HepG2 (cell line): ENCODE measurements around the gene ZBED1.
"Not testable (repeated sequence)": the region's sequence is repeated elsewhere in the genome, so short reads cannot be mapped to it uniquely, and the experiment has no call there.

Experiments used
- CTCF ChIP-seq: sonication (generic); formaldehyde crosslinking; IDR thresholded peaks from 2 replicates; pipeline ENCODE4 v1.5.0; 2020; ENCODE audit warnings: mild to moderate bottlenecking, missing genetic modification reagents, moderate library complexity
- EP300 ChIP-seq, 3 experiments: sonication (generic) in 1 of 3; formaldehyde crosslinking in 1 of 3; IDR thresholded peaks; 2 replicates each; pipeline versions ENCODE4 v1.5.1 to v1.6.1; 2011 to 2020; ENCODE audit warnings: low read depth in 2 of 3, low read length in 2 of 3, borderline replicate concordance in 1 of 3, improper control_type of control experiment in 1 of 3, mild to moderate bottlenecking in 1 of 3, missing genetic modification reagents in 1 of 3, moderate library complexity in 1 of 3
- ETV6 ChIP-seq: sonication (generic); formaldehyde crosslinking; conservative IDR thresholded peaks from 2 replicates; pipeline ENCODE4 v1.4.0; 2020; ENCODE audit warnings: missing genetic modification reagents
- GATA4 ChIP-seq: sonication (generic); IDR thresholded peaks from 2 replicates; pipeline ENCODE4 v1.6.1; 2016; ENCODE audit warnings: antibody characterized with exemption, low read depth, borderline replicate concordance
- KDM5A ChIP-seq: fragments of 200-600 bp; sonication (generic); IDR thresholded peaks from 2 replicates; pipeline ENCODE4 v1.7.0; 2018; ENCODE audit warnings: antibody characterized with exemption, mild to moderate bottlenecking, low read length, borderline replicate concordance
- MED1 ChIP-seq: sonication (generic); formaldehyde crosslinking; IDR thresholded peaks from 2 replicates; pipeline ENCODE4 v1.4.0; 2020; ENCODE audit warnings: missing genetic modification reagents
- SNRNP70 ChIP-seq: fragments of 200-400 bp; formaldehyde crosslinking; IDR thresholded peaks from 2 replicates; pipeline ENCODE4 v1.6.1; 2017; ENCODE audit warnings: mild to moderate bottlenecking, low read depth, low read length, moderate library complexity
- ZKSCAN5 ChIP-seq: sonication (generic); formaldehyde crosslinking; IDR thresholded peaks from 2 replicates; pipeline ENCODE4 v1.5.1; 2020; ENCODE audit warnings: mild to moderate bottlenecking, missing genetic modification reagents
- ZNF232 ChIP-seq: sonication (generic); formaldehyde crosslinking; IDR thresholded peaks from 2 replicates; pipeline ENCODE4 v1.4.0; 2020; ENCODE audit warnings: missing genetic modification reagents, borderline replicate concordance
- ZNF781 ChIP-seq: sonication (generic); formaldehyde crosslinking; IDR thresholded peaks from 2 replicates; pipeline ENCODE4 v1.5.1; 2020; ENCODE audit warnings: borderline replicate concordance, mild to moderate bottlenecking, missing genetic modification reagents; ENCODE audit errors: not compliant biosample characterization
- TF ChIP-seq, protein P1 (sequence below): IDR thresholded peaks from 2 replicates; pipeline ENCODE4 v1.6.1; 2016

GRCh38 chrX:2481597-2481996 is 19.2 kb downstream of the ZBED1 start:
- TF ChIP-seq CTCF (CRISPR knock-in tag); SNRNP70; ETV6 (CRISPR knock-in tag); ZKSCAN5 (CRISPR knock-in tag); KDM5A; ZNF781; ZNF232 (CRISPR knock-in tag); MED1 (CRISPR knock-in tag); GATA4; EP300 (IDR thresholded peaks at IDR 0.05; ENCODE audit: low read depth in 2 of 2, low read length in 2 of 2); EP300 (CRISPR knock-in tag; IDR thresholded peaks at IDR 0.05; ENCODE audit: borderline replicate concordance): not testable (repeated sequence)
- TF ChIP-seq, protein P1, sequence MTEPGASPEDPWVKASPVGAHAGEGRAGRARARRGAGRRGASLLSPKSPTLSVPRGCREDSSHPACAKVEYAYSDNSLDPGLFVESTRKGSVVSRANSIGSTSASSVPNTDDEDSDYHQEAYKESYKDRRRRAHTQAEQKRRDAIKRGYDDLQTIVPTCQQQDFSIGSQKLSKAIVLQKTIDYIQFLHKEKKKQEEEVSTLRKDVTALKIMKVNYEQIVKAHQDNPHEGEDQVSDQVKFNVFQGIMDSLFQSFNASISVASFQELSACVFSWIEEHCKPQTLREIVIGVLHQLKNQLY: not testable (repeated sequence)
